ENCODE results near the gene WWOX. TPM values are rescaled to one million over a fixed set of nuclear protein-coding genes. Genes with fewer than 3 reads are reported as not detected.

The WWOX gene
- total and polyA plus RNA-seq, 2 of the 13 experiments (the other 11 are each of a cell fraction or from before 2014, with no cell fraction given), result 9.1 to 37.4 TPM

GRCh38 chr16:78439646-78440045, 340.2 kb downstream of the WWOX start:
- Histone ChIP-seq H3K27me3 (ENCODE audit: control insufficient read depth in 1 of 2, insufficient read depth in 2 of 2, low read length in 2 of 2) (no peaks in the 10 kb centered on the region), H4K20me1 (ENCODE audit: insufficient read depth, low read length) (no peaks in the 10 kb centered on the region), H3K9me3 (ENCODE audit: low read length) (no peaks in the 10 kb centered on the region), H3K36me3 (replicated peaks in 1 of 2; ENCODE audit: control insufficient read depth in 1 of 2, insufficient read depth in 2 of 2, low read length in 2 of 2) (no peaks in the 10 kb centered on the region), H3K4me2 (ENCODE audit: low read depth, low read length) (no peak overlapping the region), H3K9ac (ENCODE audit: insufficient read depth, low read depth, low read length) (no peak overlapping the region), H3K79me2 (ENCODE audit: insufficient read depth, low read length) (no peaks in the 10 kb centered on the region), H2AFZ (ENCODE audit: low read length) (no peak overlapping the region), H3K4me1 (ENCODE audit: insufficient read depth, low read length) (peaks cover 22% of the 10 kb centered on the region), H3K27ac (ENCODE audit: extremely low read length, insufficient read depth, low read length) (no peak overlapping the region), H3K4me3 (replicated peaks in 1 of 3; ENCODE audit: insufficient read depth in 1 of 3, low read depth in 2 of 3, low read length in 3 of 3) (no peak overlapping the region)
- 97% methylated on average over 2 of the region's 2 CpGs for WGBS (ENCODE audit: low lambda C conversion rate)
- ChIA-PET POLR2A (no interaction called here), CTCF (ENCODE audit: low intra/inter-chr PET ratio, low total read pairs) (no interaction called here)
- intact Hi-C loops (cut with micrococcal nuclease; ENCODE audit: unreplicated experiment), result loop anchor here (5.0 kb wide), 1 partner anchor 317 kb away; no protein-coding TSS in a partner anchor
- DNase-seq (ENCODE audit: low spot score) (no peak), FAIRE-seq (no peak), ATAC-seq (no peak)
- TF ChIP-seq, protein P1, sequence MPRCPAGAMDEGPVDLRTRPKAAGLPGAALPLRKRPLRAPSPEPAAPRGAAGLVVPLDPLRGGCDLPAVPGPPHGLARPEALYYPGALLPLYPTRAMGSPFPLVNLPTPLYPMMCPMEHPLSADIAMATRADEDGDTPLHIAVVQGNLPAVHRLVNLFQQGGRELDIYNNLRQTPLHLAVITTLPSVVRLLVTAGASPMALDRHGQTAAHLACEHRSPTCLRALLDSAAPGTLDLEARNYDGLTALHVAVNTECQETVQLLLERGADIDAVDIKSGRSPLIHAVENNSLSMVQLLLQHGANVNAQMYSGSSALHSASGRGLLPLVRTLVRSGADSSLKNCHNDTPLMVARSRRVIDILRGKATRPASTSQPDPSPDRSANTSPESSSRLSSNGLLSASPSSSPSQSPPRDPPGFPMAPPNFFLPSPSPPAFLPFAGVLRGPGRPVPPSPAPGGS (CRISPR knock-in tag; IDR thresholded peaks at IDR 0.05), result no peak
- TF ChIP-seq NRL (CRISPR knock-in tag; IDR thresholded peaks at IDR 0.05; ENCODE audit: borderline replicate concordance) (no peak), NAIF1 (CRISPR knock-in tag; IDR thresholded peaks at IDR 0.05; ENCODE audit: borderline replicate concordance) (no peak), HOXA5 (CRISPR knock-in tag; IDR thresholded peaks at IDR 0.05) (no peak)
- no TSS peak for BruUV-seq (replicated peaks)
- in situ Hi-C loops (cut with HindIII; ENCODE audit: extremely low pct_ligation_motif_present, low pct_unique_long_range_greater_than_20kb), result no loop called here

DNA sequence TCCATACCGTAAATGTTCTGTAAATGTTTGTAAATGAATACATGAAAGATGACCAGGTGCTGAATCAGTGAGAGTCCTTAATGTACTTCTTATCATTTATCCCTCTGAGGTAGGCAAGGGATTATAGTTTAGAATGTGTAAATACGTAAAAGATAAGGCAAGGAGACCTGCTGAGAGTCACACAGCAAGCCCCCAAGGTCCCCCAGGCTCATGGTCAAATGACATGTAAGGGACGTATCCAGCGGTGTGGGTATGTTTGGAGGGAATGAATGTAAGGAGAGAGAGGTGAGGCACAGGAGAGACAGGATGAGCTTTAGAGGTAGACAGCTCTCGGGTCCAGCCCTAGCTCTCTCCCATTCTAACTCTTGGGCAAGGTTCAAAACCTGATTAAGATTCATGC, 341.8 kb downstream of the WWOX start:
- CTCF ChIA-PET (ENCODE audit: low intra/inter-chr PET ratio, low total read pairs), result no interaction called here
- Histone ChIP-seq H3K36me3 (replicated peaks in 1 of 2; ENCODE audit: control insufficient read depth in 1 of 2, insufficient read depth in 2 of 2, low read length in 2 of 2) (no peaks in the 10 kb centered on the region; a peak in 1 of 5 replicates), H3K9ac (ENCODE audit: insufficient read depth, low read depth, low read length) (no peak overlapping the region), H4K20me1 (ENCODE audit: insufficient read depth, low read length) (no peaks in the 10 kb centered on the region), H3K4me3 (replicated peaks in 1 of 3; ENCODE audit: insufficient read depth in 1 of 3, low read depth in 2 of 3, low read length in 3 of 3) (no peak overlapping the region), H3K27ac (ENCODE audit: extremely low read length, insufficient read depth, low read length) (no peak overlapping the region), H3K9me3 (ENCODE audit: low read length) (no peaks in the 10 kb centered on the region), H3K4me1 (ENCODE audit: insufficient read depth, low read length) (peaks cover 14% of the 10 kb centered on the region), H3K4me2 (ENCODE audit: low read depth, low read length) (no peak overlapping the region), H2AFZ (ENCODE audit: low read length) (no peak overlapping the region), H3K27me3 (ENCODE audit: control insufficient read depth in 1 of 2, insufficient read depth in 2 of 2, low read length in 2 of 2) (no peaks in the 10 kb centered on the region), H3K79me2 (ENCODE audit: insufficient read depth, low read length) (no peaks in the 10 kb centered on the region)
- ATAC-seq, result no peak
- no peak for FAIRE-seq
- WGBS (ENCODE audit: low lambda C conversion rate), result 88% methylated on average over 5 of the region's 5 CpGs
- POLR2A ChIA-PET, result interaction anchor here (0.5 kb wide), 1 partner anchor 166 kb away, joined by 3 read pairs; no protein-coding TSS in a partner anchor
- BruUV-seq (replicated peaks), result no TSS peak
- TF ChIP-seq ZNF138 (CRISPR knock-in tag; IDR thresholded peaks at IDR 0.05; ENCODE audit: low read depth), result 0 out of 2 replicates have a peak, but pooled peaks have one; percentile 32
- TF ChIP-seq SYNCRIP (IDR thresholded peaks at IDR 0.05; ENCODE audit: insufficient read depth, low read depth, low read length), result no peak
- intact Hi-C loops (cut with micrococcal nuclease; ENCODE audit: unreplicated experiment) (no loop called here), in situ Hi-C loops (cut with HindIII; ENCODE audit: extremely low pct_ligation_motif_present, low pct_unique_long_range_greater_than_20kb) (no loop called here)
- DNase-seq (ENCODE audit: low spot score), result no peak
